Measurements from ENCODE around the gene IRX4. TPM values are rescaled to one million over a fixed set of nuclear protein-coding genes. Genes with fewer than 3 reads are reported as not detected.

The IRX4 gene
- total RNA-seq, 2 donors from 2014 or later, result 0.22 TPM; not detected in 1

DNA sequence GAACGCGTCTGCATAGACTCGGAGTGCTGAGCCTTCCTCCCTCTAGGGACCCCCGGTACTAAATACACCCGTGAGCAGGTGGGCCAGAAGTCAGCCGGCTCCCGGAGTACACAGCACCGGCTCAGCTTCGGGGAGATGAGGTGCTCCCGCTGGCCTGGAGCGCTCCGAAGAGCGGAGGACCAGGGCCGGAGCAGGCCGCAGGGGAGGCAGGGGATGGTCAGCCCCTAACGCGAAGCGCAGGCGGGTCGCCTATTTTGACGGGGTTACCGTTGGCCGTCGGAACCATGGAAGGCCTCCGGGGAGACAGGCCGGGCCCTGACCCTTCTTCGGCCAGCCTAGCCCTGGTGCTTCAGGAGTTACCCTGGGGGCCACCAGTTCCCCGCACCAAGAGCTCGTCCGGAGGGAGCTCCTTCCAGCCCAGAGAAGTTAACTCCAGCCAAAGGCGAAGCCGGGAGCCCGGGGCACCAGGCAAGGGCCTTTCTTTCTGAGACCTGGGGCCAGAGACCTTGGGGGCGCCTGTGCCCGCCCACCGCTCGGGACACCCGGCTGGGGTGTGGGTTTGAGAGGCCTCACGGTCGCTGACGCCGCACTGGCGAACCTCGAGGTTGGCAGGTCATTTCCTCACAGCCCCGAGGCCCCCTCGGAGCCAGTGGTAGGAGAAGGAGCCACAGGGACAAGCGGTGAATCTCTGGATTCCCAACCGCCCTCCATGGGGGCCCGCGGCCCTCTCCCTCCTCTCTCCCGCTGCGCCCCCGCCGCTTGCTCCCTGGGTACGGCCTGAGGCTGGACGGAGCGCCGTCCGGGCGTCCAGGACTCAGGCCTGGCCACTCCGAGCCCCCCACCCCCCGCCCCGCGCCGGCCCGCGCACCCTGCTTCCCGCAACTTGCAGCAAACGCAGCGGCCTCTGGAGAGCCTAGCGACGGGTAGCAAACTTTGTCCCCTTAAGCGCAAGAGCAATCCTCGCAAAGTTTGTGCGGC, 3.4 kb upstream of the IRX4 start:
- WGBS, 2 experiments (ENCODE audit: insufficient coverage in 1 of 2, insufficient read length in 1 of 2), result 8 to 10% methylated on average over 35 to 75 of the region's 75 CpGs
- H3K9me3 Mint-ChIP-seq, result no peaks in the 10 kb centered on the region

DNA sequence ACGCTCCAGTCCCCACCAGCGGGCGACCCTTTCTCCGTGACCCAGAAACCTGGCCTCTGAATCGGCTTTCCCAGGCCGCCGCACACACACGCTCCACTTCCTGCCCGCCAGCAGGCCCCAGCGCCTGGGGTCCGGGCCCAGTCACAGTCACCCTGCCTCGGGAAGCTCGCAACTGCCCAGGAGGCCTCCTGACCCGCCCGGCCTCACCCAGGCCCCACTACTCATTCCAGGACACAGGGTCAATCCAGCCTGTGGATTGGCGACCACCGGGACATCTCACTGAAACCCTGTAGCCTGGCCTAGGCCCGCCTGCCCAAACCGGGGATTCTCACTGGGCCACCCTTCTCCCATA, 2.7 kb upstream of the IRX4 start:
- no peak overlapping the region for H3K9ac ChIP-seq (ENCODE audit: extremely low read depth, low read length, poor library complexity, severe bottlenecking)
- Mint-ChIP-seq H3K36me3 (ENCODE audit: low read depth) (no peaks in the 10 kb centered on the region), H3K27me3 (ENCODE audit: insufficient read depth) (peaks cover 94% of the 10 kb centered on the region), H3K4me1 (peaks cover 3% of the 10 kb centered on the region), H3K9me3 (no peaks in the 10 kb centered on the region), H3K4me3 (peak overlapping the region; percentile 28), H3K27ac (no peak overlapping the region)
- no peaks in the 10 kb centered on the region for H3K36me3 ChIP-seq (ENCODE audit: control insufficient read depth, insufficient read depth, low read length)
- H3K4me3 ChIP-seq (ENCODE audit: low read length), result no peak overlapping the region
- no peak overlapping the region for H3K27ac ChIP-seq (ENCODE audit: low read depth, low read length)
- H3K9me3 ChIP-seq (ENCODE audit: control insufficient read depth, low read length), result no peaks in the 10 kb centered on the region
- TF ChIP-seq, protein P1, sequence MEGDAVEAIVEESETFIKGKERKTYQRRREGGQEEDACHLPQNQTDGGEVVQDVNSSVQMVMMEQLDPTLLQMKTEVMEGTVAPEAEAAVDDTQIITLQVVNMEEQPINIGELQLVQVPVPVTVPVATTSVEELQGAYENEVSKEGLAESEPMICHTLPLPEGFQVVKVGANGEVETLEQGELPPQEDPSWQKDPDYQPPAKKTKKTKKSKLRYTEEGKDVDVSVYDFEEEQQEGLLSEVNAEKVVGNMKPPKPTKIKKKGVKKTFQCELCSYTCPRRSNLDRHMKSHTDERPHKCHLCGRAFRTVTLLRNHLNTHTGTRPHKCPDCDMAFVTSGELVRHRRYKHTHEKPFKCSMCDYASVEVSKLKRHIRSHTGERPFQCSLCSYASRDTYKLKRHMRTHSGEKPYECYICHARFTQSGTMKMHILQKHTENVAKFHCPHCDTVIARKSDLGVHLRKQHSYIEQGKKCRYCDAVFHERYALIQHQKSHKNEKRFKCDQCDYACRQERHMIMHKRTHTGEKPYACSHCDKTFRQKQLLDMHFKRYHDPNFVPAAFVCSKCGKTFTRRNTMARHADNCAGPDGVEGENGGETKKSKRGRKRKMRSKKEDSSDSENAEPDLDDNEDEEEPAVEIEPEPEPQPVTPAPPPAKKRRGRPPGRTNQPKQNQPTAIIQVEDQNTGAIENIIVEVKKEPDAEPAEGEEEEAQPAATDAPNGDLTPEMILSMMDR (conservative IDR thresholded peaks at IDR 0.05), result no peak
- H3K27me3 ChIP-seq (ENCODE audit: control insufficient read depth, insufficient read depth, low read length, poor library complexity, severe bottlenecking), result peaks cover 100% of the 10 kb centered on the region
- DNase-seq, result peak; percentile 68
- WGBS, 2 experiments (ENCODE audit: insufficient coverage in 1 of 2, insufficient read length in 1 of 2), result 18 to 22% methylated on average over 9 to 19 of the region's 19 CpGs
- peaks cover 10% of the 10 kb centered on the region for H3K4me1 ChIP-seq (ENCODE audit: control insufficient read depth, insufficient read depth, low read length)

More for the DNA sequence above, 3.4 kb upstream of the IRX4 start:
- Mint-ChIP-seq H3K36me3 (ENCODE audit: low read depth) (no peaks in the 10 kb centered on the region), H3K4me1 (peaks cover 3% of the 10 kb centered on the region), H3K27ac (no peak overlapping the region), H3K27me3 (ENCODE audit: insufficient read depth) (peaks cover 94% of the 10 kb centered on the region), H3K4me3 (peak overlapping the region; percentile 28)
- peaks cover 10% of the 10 kb centered on the region for H3K4me1 ChIP-seq (ENCODE audit: control insufficient read depth, insufficient read depth, low read length)
- no peaks in the 10 kb centered on the region for H3K9me3 ChIP-seq (ENCODE audit: control insufficient read depth, low read length)
- TF ChIP-seq, protein P1 (conservative IDR thresholded peaks at IDR 0.05), result no peak
- no peak overlapping the region for H3K27ac ChIP-seq (ENCODE audit: low read depth, low read length)
- no peak overlapping the region for H3K9ac ChIP-seq (ENCODE audit: extremely low read depth, low read length, poor library complexity, severe bottlenecking)
- H3K36me3 ChIP-seq (ENCODE audit: control insufficient read depth, insufficient read depth, low read length), result no peaks in the 10 kb centered on the region
- DNase-seq, result peak; percentile 73
- H3K27me3 ChIP-seq (ENCODE audit: control insufficient read depth, insufficient read depth, low read length, poor library complexity, severe bottlenecking), result peaks cover 100% of the 10 kb centered on the region
- H3K4me3 ChIP-seq (ENCODE audit: low read length), result no peak overlapping the region

DNA sequence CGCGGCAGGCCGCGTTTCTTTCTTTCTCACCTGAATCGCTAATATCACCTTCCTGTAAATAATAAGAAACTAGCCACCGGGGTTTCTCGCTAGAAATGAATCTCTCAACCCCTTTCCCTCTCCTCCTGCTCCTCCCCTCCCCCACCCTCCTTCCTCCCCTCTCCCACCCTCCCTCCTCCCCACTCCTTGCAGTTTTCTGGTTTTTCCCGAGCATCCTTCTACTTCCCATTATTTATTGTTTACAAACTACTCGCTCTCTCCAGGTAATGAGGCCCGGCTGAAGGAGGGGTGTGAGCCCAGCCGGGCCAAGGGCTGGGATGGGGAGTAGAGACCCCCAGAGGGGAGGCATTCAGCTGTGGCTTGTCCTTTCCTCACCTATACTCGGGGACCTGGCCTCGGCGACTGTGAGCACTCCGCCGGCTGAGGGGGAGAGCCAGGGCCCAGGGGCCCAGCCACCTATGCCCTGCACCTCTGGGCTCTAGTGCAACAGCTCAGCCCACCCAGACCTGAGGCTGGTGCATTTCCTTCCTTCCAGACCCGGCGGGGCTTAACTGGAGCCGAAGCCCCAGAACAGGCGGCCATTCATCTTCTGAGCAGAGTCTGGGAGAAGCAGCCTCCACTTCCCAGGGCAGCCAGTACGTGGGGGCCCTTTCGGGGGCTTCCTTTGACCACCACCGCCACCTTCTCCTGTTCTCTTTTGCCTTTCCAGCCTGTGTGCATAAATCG, 2.1 kb upstream of the IRX4 start:
- Mint-ChIP-seq H3K4me3 (peak overlapping the region; percentile 28), H3K27ac (no peak overlapping the region), H3K9me3 (no peaks in the 10 kb centered on the region), H3K4me1 (peaks cover 3% of the 10 kb centered on the region), H3K36me3 (ENCODE audit: low read depth) (no peaks in the 10 kb centered on the region), H3K27me3 (ENCODE audit: insufficient read depth) (peaks cover 94% of the 10 kb centered on the region)
- Histone ChIP-seq H3K27me3 (ENCODE audit: control insufficient read depth, insufficient read depth, low read length, poor library complexity, severe bottlenecking) (peaks cover 100% of the 10 kb centered on the region), H3K9ac (ENCODE audit: extremely low read depth, low read length, poor library complexity, severe bottlenecking) (no peak overlapping the region), H3K4me3 (ENCODE audit: low read length) (no peak overlapping the region), H3K4me1 (ENCODE audit: control insufficient read depth, insufficient read depth, low read length) (peaks cover 10% of the 10 kb centered on the region), H3K27ac (ENCODE audit: low read depth, low read length) (no peak overlapping the region), H3K36me3 (ENCODE audit: control insufficient read depth, insufficient read depth, low read length) (no peaks in the 10 kb centered on the region), H3K9me3 (ENCODE audit: control insufficient read depth, low read length) (no peaks in the 10 kb centered on the region)
- TF ChIP-seq, protein P1 (conservative IDR thresholded peaks at IDR 0.05), result no peak
- WGBS, 2 experiments (ENCODE audit: insufficient coverage in 1 of 2, insufficient read length in 1 of 2), result 5 to 12% methylated on average over 15 to 24 of the region's 24 CpGs
- DNase-seq, result peak; percentile 72

Data from endodermal cell (in vitro differentiated cells).